Measurements from ENCODE around the gene TMEM163.

The TMEM163 gene

DNA sequence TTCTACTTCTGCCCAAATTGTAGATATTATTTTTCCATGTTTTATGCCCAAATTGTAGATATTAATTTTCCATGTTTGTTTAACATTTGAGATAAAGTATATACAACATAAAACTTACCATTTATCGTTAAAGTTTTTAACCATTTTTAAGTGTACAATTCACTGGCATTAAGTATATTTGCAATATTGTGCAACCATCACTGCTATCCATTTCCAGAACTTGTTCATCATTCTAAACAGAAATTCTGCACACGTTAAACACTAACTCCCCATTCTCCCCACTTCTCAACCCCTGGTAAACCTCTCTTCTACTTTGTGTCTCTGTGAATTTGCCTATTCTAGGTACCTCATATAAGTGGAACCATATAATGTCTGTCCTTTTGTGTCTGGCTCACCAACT lies 302.8 kb downstream of the TMEM163 start:
- peaks cover 18% of the 10 kb centered on the region for H3K4me1 ChIP-seq (ENCODE audit: insufficient read depth, low read length, severe bottlenecking)
- no peak overlapping the region for H3K27ac ChIP-seq (ENCODE audit: low read depth, low read length, poor library complexity, severe bottlenecking)
- H3K9me2 ChIP-seq (ENCODE audit: low read depth, low read length) = no peaks in the 10 kb centered on the region
- H3K36me3 ChIP-seq (ENCODE audit: insufficient read depth, low read length) = peaks cover 74% of the 10 kb centered on the region
- H3K9ac ChIP-seq (ENCODE audit: low read length) = no peak overlapping the region
- H2AFZ ChIP-seq (ENCODE audit: low read length) = no peak overlapping the region
- H4K20me1 ChIP-seq (ENCODE audit: insufficient read depth, low read length) = no peaks in the 10 kb centered on the region
- no peaks in the 10 kb centered on the region; the same call in 1 of the 2 replicates for H3F3A ChIP-seq (ENCODE audit: insufficient read depth, low read length)
- H3K4me2 ChIP-seq (ENCODE audit: low read length) = no peak overlapping the region
- H3K79me2 ChIP-seq (ENCODE audit: insufficient read depth, low read length) = no peaks in the 10 kb centered on the region
- H3K4me3 ChIP-seq (ENCODE audit: low read depth, low read length, poor library complexity, severe bottlenecking) = no peak overlapping the region
- H3K27me3 ChIP-seq (ENCODE audit: insufficient read depth, low read length) = no peaks in the 10 kb centered on the region
- H3K9me3 ChIP-seq (ENCODE audit: low read length) = no peaks in the 10 kb centered on the region
- TF ChIP-seq CTCF (IDR thresholded peaks at IDR 0.05; ENCODE audit: low read length) = no peak
- no peak for TF ChIP-seq EZH2 (IDR thresholded peaks at IDR 0.05; ENCODE audit: borderline replicate concordance, low read length)

- H2AFZ ChIP-seq (ENCODE audit: low read length) = no peak overlapping the region
Observed at GRCh38 chr2:134413912-134414311, 304.9 kb downstream of the TMEM163 start.

GRCh38 chr2:134413430-134413829 lies 305.4 kb downstream of the TMEM163 start:
- Histone ChIP-seq H3K79me2 (ENCODE audit: insufficient read depth, low read length) (no peaks in the 10 kb centered on the region), H3K9me2 (ENCODE audit: low read depth, low read length) (no peaks in the 10 kb centered on the region), H3F3A (ENCODE audit: insufficient read depth, low read length) (no peaks in the 10 kb centered on the region; the same call in 1 of the 2 replicates), H3K4me3 (ENCODE audit: low read depth, low read length, poor library complexity, severe bottlenecking) (no peak overlapping the region), H3K4me2 (ENCODE audit: low read length) (no peak overlapping the region), H3K9ac (ENCODE audit: low read length) (no peak overlapping the region), H3K9me3 (ENCODE audit: low read length) (no peaks in the 10 kb centered on the region), H3K27ac (ENCODE audit: low read depth, low read length, poor library complexity, severe bottlenecking) (no peak overlapping the region), H3K36me3 (ENCODE audit: insufficient read depth, low read length) (peaks cover 60% of the 10 kb centered on the region), H2AFZ (ENCODE audit: low read length) (no peak overlapping the region), H3K27me3 (ENCODE audit: insufficient read depth, low read length) (no peaks in the 10 kb centered on the region), H3K4me1 (ENCODE audit: insufficient read depth, low read length, severe bottlenecking) (peaks cover 44% of the 10 kb centered on the region), H4K20me1 (ENCODE audit: insufficient read depth, low read length) (no peaks in the 10 kb centered on the region)
- TF ChIP-seq EZH2 (IDR thresholded peaks at IDR 0.05; ENCODE audit: borderline replicate concordance, low read length) (no peak), CTCF (IDR thresholded peaks at IDR 0.05; ENCODE audit: low read length) (no peak)

More at GRCh38 chr2:134413912-134414311, 304.9 kb downstream of the TMEM163 start:
- TF ChIP-seq CTCF (IDR thresholded peaks at IDR 0.05; ENCODE audit: low read length) (no peak), EZH2 (IDR thresholded peaks at IDR 0.05; ENCODE audit: borderline replicate concordance, low read length) (no peak)
- no peaks in the 10 kb centered on the region for H3K27me3 ChIP-seq (ENCODE audit: insufficient read depth, low read length)
- H3K9me3 ChIP-seq (ENCODE audit: low read length) = no peaks in the 10 kb centered on the region
- H3K4me1 ChIP-seq (ENCODE audit: insufficient read depth, low read length, severe bottlenecking) = peaks cover 39% of the 10 kb centered on the region
- H3K36me3 ChIP-seq (ENCODE audit: insufficient read depth, low read length) = peaks cover 65% of the 10 kb centered on the region
- no peak overlapping the region for H3K4me3 ChIP-seq (ENCODE audit: low read depth, low read length, poor library complexity, severe bottlenecking)
- no peaks in the 10 kb centered on the region; the same call in 1 of the 2 replicates for H3F3A ChIP-seq (ENCODE audit: insufficient read depth, low read length)
- no peaks in the 10 kb centered on the region for H4K20me1 ChIP-seq (ENCODE audit: insufficient read depth, low read length)
- no peak overlapping the region for H3K9ac ChIP-seq (ENCODE audit: low read length)
- H3K79me2 ChIP-seq (ENCODE audit: insufficient read depth, low read length) = no peaks in the 10 kb centered on the region
- no peak overlapping the region for H3K27ac ChIP-seq (ENCODE audit: low read depth, low read length, poor library complexity, severe bottlenecking)
- no peaks in the 10 kb centered on the region for H3K9me2 ChIP-seq (ENCODE audit: low read depth, low read length)
- H3K4me2 ChIP-seq (ENCODE audit: low read length) = no peak overlapping the region

All from OCI-LY1 (cell line).